Endothelial cell of umbilical vein (primary cell): Measurements from ENCODE around the gene NUP205.

Experiments used
- EZH2 ChIP-seq: IDR thresholded peaks from 2 replicates; pipeline ENCODE4 v1.6.1; 2012; ENCODE audit warnings: borderline replicate concordance, low read depth, mild to moderate bottlenecking, moderate library complexity, low read length, inconsistent platforms; ENCODE audit not compliant: severe bottlenecking
- FOS ChIP-seq: IDR thresholded peaks from 2 replicates; pipeline ENCODE4 v1.6.1; 2011; ENCODE audit warnings: mild to moderate bottlenecking, low read length, moderate library complexity, borderline replicate concordance; ENCODE audit not compliant: insufficient read depth
- GATA2 ChIP-seq: IDR thresholded peaks from 2 replicates; pipeline ENCODE4 v1.7.0; 2011; ENCODE audit warnings: low read depth, mild to moderate bottlenecking, moderate library complexity, mixed read lengths, low read length; ENCODE audit not compliant: insufficient read length, insufficient read depth
- JUN ChIP-seq: IDR thresholded peaks from 2 replicates; pipeline ENCODE4 v1.6.1; 2011; ENCODE audit warnings: borderline replicate concordance, low read depth; ENCODE audit not compliant: insufficient read length, insufficient read depth
- MYC ChIP-seq: IDR thresholded peaks from one replicate; pipeline ENCODE4 v1.6.1; 2011; ENCODE audit warnings: mild to moderate bottlenecking, low read depth, low read length
- POLR2A ChIP-seq: IDR thresholded peaks from 2 replicates; pipeline ENCODE4 v1.6.1; 2012; ENCODE audit warnings: low read depth, mild to moderate bottlenecking, control low read depth, low read length
- POLR2AphosphoS5 ChIP-seq: IDR thresholded peaks from 2 replicates; pipeline ENCODE4 v1.6.1; 2012; ENCODE audit warnings: low read depth, mild to moderate bottlenecking, control low read depth, low read length, moderate library complexity; ENCODE audit not compliant: insufficient read depth
- TF ChIP-seq, protein P1 (sequence below), 2 donors: IDR thresholded peaks; 1 replicate in 1 of 2; 2 replicates in 1 of 2; pipeline ENCODE4 v1.5.1; 2011; ENCODE audit warnings: low read length in 2 of 2, mild to moderate bottlenecking in 2 of 2, moderate library complexity in 2 of 2, control low read depth in 1 of 2, inconsistent platforms in 1 of 2, low read depth in 1 of 2; ENCODE audit not compliant: insufficient read depth in 1 of 2; ENCODE audit errors: extremely low read depth in 1 of 2
- TF ChIP-seq, protein P2 (sequence below): IDR thresholded peaks from 2 replicates; pipeline ENCODE4 v1.6.1; 2011; ENCODE audit not compliant: insufficient read depth, insufficient read length

GRCh38 chr7:135665042-135665441, 107.3 kb downstream of the NUP205 start:
- TF ChIP-seq FOS, result no peak
- TF ChIP-seq, protein P1, sequence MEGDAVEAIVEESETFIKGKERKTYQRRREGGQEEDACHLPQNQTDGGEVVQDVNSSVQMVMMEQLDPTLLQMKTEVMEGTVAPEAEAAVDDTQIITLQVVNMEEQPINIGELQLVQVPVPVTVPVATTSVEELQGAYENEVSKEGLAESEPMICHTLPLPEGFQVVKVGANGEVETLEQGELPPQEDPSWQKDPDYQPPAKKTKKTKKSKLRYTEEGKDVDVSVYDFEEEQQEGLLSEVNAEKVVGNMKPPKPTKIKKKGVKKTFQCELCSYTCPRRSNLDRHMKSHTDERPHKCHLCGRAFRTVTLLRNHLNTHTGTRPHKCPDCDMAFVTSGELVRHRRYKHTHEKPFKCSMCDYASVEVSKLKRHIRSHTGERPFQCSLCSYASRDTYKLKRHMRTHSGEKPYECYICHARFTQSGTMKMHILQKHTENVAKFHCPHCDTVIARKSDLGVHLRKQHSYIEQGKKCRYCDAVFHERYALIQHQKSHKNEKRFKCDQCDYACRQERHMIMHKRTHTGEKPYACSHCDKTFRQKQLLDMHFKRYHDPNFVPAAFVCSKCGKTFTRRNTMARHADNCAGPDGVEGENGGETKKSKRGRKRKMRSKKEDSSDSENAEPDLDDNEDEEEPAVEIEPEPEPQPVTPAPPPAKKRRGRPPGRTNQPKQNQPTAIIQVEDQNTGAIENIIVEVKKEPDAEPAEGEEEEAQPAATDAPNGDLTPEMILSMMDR (IDR thresholded peaks at IDR 0.05; ENCODE audit: extremely low read depth in 1 of 2, insufficient read depth in 1 of 2, low read depth in 1 of 2, low read length in 2 of 2), result no peak
- no peak for TF ChIP-seq POLR2A
- TF ChIP-seq POLR2AphosphoS5, result no peak
- TF ChIP-seq, protein P2, sequence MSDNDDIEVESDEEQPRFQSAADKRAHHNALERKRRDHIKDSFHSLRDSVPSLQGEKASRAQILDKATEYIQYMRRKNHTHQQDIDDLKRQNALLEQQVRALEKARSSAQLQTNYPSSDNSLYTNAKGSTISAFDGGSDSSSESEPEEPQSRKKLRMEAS, result no peak
- TF ChIP-seq EZH2, result no peak
- TF ChIP-seq JUN, result no peak
- TF ChIP-seq MYC, result no peak
- TF ChIP-seq GATA2, result no peak
